ENCODE measurements around the gene EMILIN3.

Gene EMILIN3

GRCh38 chr20:41366546-41367392, at the start of gene EMILIN3:
Gene EMILIN3 (minus strand): TSS chr20:41366818. CDS start chr20:41366634, 184 bp downstream.
- no peak for TF ChIP-seq ZNF274 (IDR thresholded peaks at IDR 0.05; ENCODE audit: low read depth, low read length)

GRCh38 chr20:41415191-41415590, 48.6 kb upstream of the EMILIN3 start:
- TF ChIP-seq ZNF274 (IDR thresholded peaks at IDR 0.05; ENCODE audit: low read depth, low read length) = no peak
- no peak overlapping the region for H3K4me3 ChIP-seq (ENCODE audit: low read length)

More at GRCh38 chr20:41366546-41367392, at the start of gene EMILIN3:
- H3K4me3 ChIP-seq (ENCODE audit: low read length) = no peak within 1 kb of the TSS

GRCh38 chr20:41413169-41413568, 46.6 kb upstream of the EMILIN3 start:
- no peak overlapping the region for H3K4me3 ChIP-seq (ENCODE audit: low read length)
- no peak for TF ChIP-seq ZNF274 (IDR thresholded peaks at IDR 0.05; ENCODE audit: low read depth, low read length)

GRCh38 chr20:41412324-41413120, 45.9 kb upstream of the EMILIN3 start:
- H3K4me3 ChIP-seq (ENCODE audit: low read length) = no peak overlapping the region
- no peak for TF ChIP-seq ZNF274 (IDR thresholded peaks at IDR 0.05; ENCODE audit: low read depth, low read length)

- H3K4me3 ChIP-seq (ENCODE audit: low read length) = no peak overlapping the region
- no peak for TF ChIP-seq ZNF274 (IDR thresholded peaks at IDR 0.05; ENCODE audit: low read depth, low read length)
Observed at GRCh38 chr20:41411391-41411847, 44.8 kb upstream of the EMILIN3 start.

- H3K4me3 ChIP-seq (ENCODE audit: low read length) = no peak overlapping the region
- TF ChIP-seq ZNF274 (IDR thresholded peaks at IDR 0.05; ENCODE audit: low read depth, low read length) = no peak
Observed at GRCh38 chr20:41408986-41409385, 42.4 kb upstream of the EMILIN3 start.

GRCh38 chr20:41408156-41408794, 41.7 kb upstream of the EMILIN3 start:
- TF ChIP-seq ZNF274 (IDR thresholded peaks at IDR 0.05; ENCODE audit: low read depth, low read length) = no peak
- H3K4me3 ChIP-seq (ENCODE audit: low read length) = no peak overlapping the region

GRCh38 chr20:41407607-41408006, 41.0 kb upstream of the EMILIN3 start:
- TF ChIP-seq ZNF274 (IDR thresholded peaks at IDR 0.05; ENCODE audit: low read depth, low read length) = no peak

GRCh38 chr20:41406896-41407444, 40.4 kb upstream of the EMILIN3 start:
- TF ChIP-seq ZNF274 (IDR thresholded peaks at IDR 0.05; ENCODE audit: low read depth, low read length) = no peak
- H3K4me3 ChIP-seq (ENCODE audit: low read length) = no peak overlapping the region

More at GRCh38 chr20:41407607-41408006, 41.0 kb upstream of the EMILIN3 start:
- no peak overlapping the region for H3K4me3 ChIP-seq (ENCODE audit: low read length)

- no peak overlapping the region for H3K4me3 ChIP-seq (ENCODE audit: low read length)
- no peak for TF ChIP-seq ZNF274 (IDR thresholded peaks at IDR 0.05; ENCODE audit: low read depth, low read length)
Observed at GRCh38 chr20:41406353-41406752, 39.7 kb upstream of the EMILIN3 start.

GRCh38 chr20:41405436-41405835, 38.8 kb upstream of the EMILIN3 start:
- H3K4me3 ChIP-seq (ENCODE audit: low read length) = no peak overlapping the region
- TF ChIP-seq ZNF274 (IDR thresholded peaks at IDR 0.05; ENCODE audit: low read depth, low read length) = no peak

- no peak for TF ChIP-seq ZNF274 (IDR thresholded peaks at IDR 0.05; ENCODE audit: low read depth, low read length)
- H3K4me3 ChIP-seq (ENCODE audit: low read length) = no peak overlapping the region
Observed at GRCh38 chr20:41403604-41404003, 37.0 kb upstream of the EMILIN3 start.

- no peak overlapping the region for H3K4me3 ChIP-seq (ENCODE audit: low read length)
- TF ChIP-seq ZNF274 (IDR thresholded peaks at IDR 0.05; ENCODE audit: low read depth, low read length) = no peak
Observed at GRCh38 chr20:41398408-41398807, 31.8 kb upstream of the EMILIN3 start.

Measured in GM08714 (cell line).